PFSK-1 (cell line): ENCODE data around the gene CFAP298.

Experiments
- FOXP2 ChIP-seq: optimal IDR thresholded peaks from 2 replicates; pipeline ENCODE3; 2011; ENCODE audit warnings: borderline replicate concordance, control low read depth, inconsistent platforms; ENCODE audit not compliant: insufficient read depth; ENCODE audit errors: extremely low read length, extremely low read depth
- POLR2AphosphoS5 ChIP-seq: IDR thresholded peaks from 2 replicates; pipeline ENCODE4 v1.6.1; 2012; ENCODE audit warnings: low read depth, mild to moderate bottlenecking, control low read depth, low read length, moderate library complexity
- REST ChIP-seq, 2 experiments: IDR thresholded peaks; 2 replicates each; pipeline versions ENCODE4 v1.6.1 to v1.8.0; 2011 to 2012; ENCODE audit warnings: low read depth in 2 of 2, low read length in 2 of 2, control low read depth in 1 of 2, inconsistent platforms in 1 of 2, mild to moderate bottlenecking in 1 of 2, moderate library complexity in 1 of 2; ENCODE audit not compliant: insufficient read depth in 1 of 2
- SIN3A ChIP-seq: IDR thresholded peaks from 2 replicates; pipeline ENCODE4 v1.6.1; 2012; ENCODE audit warnings: mild to moderate bottlenecking, low read length, moderate library complexity, borderline replicate concordance; ENCODE audit not compliant: insufficient read depth
- TAF1 ChIP-seq: IDR thresholded peaks from 2 replicates; pipeline ENCODE4 v1.6.1; 2012; ENCODE audit warnings: low read length, control low read depth, borderline replicate concordance; ENCODE audit not compliant: insufficient read depth

The CFAP298 gene

GRCh38 chr21:32578107-32578691 lies 34.0 kb downstream of the CFAP298 start:
- TF ChIP-seq SIN3A, result no peak
- TF ChIP-seq TAF1, result no peak
- TF ChIP-seq FOXP2, result no peak
- TF ChIP-seq POLR2AphosphoS5, result no peak
- TF ChIP-seq REST (IDR thresholded peaks at IDR 0.05; ENCODE audit: insufficient read depth in 1 of 2, low read depth in 2 of 2, low read length in 2 of 2), result no peak

GRCh38 chr21:32576011-32576410 lies 36.2 kb downstream of the CFAP298 start:
- TF ChIP-seq REST (IDR thresholded peaks at IDR 0.05; ENCODE audit: insufficient read depth in 1 of 2, low read depth in 2 of 2, low read length in 2 of 2) (no peak), FOXP2 (no peak), TAF1 (no peak), POLR2AphosphoS5 (no peak), SIN3A (no peak)

- TF ChIP-seq FOXP2 (no peak), REST (IDR thresholded peaks at IDR 0.05; ENCODE audit: insufficient read depth in 1 of 2, low read depth in 2 of 2, low read length in 2 of 2) (no peak), SIN3A (no peak), POLR2AphosphoS5 (no peak), TAF1 (no peak)
Observed at GRCh38 chr21:32574946-32575925, 36.9 kb downstream of the CFAP298 start.

- no peak for TF ChIP-seq REST (IDR thresholded peaks at IDR 0.05; ENCODE audit: insufficient read depth in 1 of 2, low read depth in 2 of 2, low read length in 2 of 2)
- TF ChIP-seq FOXP2, result no peak
- TF ChIP-seq SIN3A, result no peak
- no peak for TF ChIP-seq TAF1
- no peak for TF ChIP-seq POLR2AphosphoS5
Observed at GRCh38 chr21:32572574-32573420, 39.4 kb downstream of the CFAP298 start.
